HG02973 (cell line): ENCODE data around the gene GRIP2.

Experiments used
- ATAC-seq: cut with Tn5 transposase; IDR thresholded peaks from one replicate; pipeline ENCODE4 v1.9.1; 2021; ENCODE audit warnings: moderate library complexity; ENCODE audit not compliant: unreplicated experiment

The GRIP2 gene

DNA sequence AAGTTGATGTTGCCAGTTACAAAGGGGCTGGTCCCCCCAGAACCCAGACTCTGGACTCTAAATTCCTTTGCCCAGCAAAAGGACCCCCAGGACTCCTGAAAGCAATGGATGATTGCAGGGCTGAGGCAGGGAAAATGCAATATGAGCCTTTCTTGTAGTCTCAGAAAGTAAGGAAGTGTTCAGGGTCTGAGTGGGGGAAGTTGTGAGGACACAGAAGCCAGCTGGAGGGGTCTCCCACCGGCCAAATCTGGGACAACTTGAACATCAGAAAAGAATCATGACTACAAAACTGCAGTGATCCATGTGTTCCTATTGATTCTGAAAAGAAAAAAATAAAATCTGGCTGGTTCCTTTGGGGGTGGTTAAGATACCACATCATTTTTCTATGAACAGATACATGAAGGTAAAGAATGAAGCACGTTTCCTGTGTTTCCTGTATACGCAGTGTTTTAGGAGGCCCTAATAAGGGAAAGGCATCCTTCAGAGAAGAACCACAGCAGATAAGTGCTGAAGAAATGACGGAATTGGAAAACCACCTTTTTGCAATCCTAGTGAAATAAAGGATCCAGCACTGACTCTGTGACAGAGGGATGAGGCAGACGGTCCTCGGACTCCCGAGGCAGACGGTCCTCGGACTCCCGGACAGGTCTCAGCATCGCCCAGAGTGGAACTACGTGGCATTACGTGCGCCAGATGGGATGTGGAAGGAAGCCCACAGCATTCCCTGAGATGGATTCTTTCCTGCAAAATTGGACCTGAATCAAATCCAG, 22.2 kb upstream of the GRIP2 start:
- ATAC-seq, result no peak

DNA sequence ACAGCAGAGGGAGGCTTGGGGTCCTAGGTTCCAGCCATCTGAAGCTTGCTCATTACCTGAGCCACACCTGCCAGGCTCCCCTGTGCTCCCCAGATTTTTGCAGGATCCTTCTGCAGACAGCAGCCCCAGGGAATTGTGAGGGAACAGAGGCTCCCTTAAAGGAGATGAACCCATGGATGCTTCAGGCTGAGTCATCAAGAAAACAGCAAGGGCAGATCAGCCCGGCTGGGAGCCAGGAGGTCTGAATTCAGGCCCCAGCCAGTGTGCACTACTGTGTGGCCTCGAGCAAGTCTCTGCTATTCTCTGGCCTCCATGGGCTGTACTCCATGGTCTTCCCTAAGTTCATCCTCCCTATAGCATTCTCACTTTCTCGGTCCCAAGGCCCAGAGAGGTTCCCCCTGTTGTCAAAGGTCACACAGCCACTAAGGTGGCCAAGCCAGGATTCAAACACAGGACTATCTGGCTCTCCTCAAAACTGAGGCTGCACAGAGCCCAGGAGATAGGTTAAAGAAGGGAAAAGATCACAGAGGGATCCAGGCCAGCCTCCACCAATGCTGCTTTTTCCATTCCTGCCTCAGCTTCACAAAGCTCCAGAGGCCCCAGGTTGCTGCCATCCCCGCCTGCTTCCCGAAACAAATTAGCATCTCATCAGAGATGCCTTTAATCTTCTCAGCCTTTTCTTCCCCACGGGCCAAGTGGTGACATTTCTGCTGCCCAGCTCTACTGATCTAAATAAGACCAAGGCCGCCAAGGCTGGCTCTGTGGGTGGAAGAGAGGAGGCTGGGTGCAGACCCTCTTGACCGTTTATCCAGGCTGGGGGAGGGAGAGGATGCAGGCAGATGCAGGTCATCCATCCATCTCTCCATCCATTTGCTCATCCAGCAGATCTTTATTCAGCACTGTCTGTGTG, 21.2 kb upstream of the GRIP2 start:
- no peak for ATAC-seq

DNA sequence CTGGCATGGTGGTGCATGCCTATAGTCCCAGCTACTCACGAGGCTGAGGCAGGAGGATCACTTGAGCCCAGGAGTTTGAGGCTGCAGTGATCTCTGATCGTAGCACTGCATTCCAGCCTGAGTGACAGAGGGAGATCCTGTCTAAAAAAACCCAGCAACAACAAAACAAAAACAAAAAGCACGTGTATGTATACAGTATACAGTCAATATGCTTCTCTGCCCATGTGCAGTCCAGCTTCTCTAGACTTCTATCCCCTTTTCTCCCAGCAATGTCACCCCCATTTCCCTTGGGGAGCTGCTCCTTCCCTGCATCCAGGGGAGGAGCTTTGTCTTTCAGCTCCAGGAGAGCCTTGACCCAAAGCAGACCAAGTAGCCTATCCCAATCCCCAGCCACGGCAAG, 20.0 kb upstream of the GRIP2 start:
- no peak for ATAC-seq

GRCh38 chr3:14558029-14558428, 17.9 kb upstream of the GRIP2 start:
- ATAC-seq, result no peak

GRCh38 chr3:14555835-14556234, 15.7 kb upstream of the GRIP2 start:
- no peak for ATAC-seq

GRCh38 chr3:14554715-14555114, 14.6 kb upstream of the GRIP2 start:
- no peak for ATAC-seq

DNA sequence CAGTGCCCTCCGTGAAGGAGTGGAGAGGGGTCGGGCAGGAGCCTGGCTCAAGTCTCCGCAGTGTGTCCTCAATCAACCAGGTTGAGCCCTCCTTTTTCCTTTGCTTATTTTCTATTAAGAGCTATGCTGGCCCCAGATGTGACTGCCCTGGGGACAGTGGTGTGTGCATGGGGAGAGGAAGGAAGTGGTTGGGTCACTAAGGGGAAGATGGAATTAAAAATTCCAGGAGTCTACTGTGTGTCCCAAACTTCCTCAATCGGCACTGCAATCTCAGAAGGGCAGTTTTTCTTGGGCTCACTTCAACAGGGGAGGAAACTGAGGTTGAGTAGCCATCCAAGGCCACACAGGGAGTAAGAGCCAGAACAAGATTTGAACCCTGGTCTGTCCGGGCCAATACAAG, 13.7 kb upstream of the GRIP2 start:
- ATAC-seq, result no peak

DNA sequence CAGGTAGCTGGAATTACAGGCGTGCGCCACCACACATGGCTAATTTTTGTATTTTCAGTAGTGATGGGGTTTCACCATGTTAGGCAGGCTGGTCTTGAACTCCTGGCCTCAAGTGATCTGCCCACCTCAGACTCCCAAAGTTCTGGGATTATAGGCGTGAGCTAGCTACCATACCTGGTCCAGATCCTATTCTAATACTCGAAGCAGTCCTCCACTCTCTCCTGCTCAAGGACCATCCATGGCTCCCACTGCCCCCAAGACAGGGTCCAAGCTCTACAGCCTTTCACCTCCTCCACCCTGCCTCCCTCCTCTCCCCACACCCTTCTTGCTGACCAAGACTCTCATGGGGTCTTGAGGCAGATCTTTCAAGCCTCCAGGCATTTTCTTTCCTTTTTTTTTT, 12.6 kb upstream of the GRIP2 start:
- ATAC-seq, result no peak

DNA sequence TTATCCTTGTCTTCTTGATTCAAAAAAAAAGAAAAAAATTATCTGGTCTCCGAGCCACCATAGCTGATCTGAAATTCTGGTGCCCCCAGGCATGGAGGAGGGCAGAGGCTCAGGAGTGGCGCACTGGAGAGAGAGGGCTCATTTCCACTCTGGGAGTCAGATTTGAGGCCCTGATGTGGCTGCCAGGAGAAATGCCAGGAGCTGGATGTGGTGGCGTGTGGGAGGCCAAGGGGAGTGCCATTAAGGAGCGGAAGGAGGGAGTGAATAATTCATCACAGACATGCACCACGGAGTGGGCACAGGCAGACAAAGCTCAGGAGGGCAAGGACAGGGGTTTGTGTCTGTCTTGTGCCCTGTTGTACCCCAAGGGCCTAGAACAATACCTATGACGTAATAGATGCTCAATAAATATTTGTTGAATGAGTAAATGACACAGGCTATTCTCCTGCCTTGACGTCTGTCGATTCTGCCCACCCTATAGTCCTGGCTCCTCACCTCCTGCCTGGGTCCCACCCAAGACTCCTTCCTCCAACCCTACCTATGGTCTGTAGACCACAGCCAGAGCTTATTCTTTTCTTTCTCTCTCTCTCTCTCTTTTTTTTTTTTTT, 12.0 kb upstream of the GRIP2 start:
- ATAC-seq, result no peak

- ATAC-seq, result no peak
Measured at GRCh38 chr3:14550651-14551611, 10.8 kb upstream of the GRIP2 start.

DNA sequence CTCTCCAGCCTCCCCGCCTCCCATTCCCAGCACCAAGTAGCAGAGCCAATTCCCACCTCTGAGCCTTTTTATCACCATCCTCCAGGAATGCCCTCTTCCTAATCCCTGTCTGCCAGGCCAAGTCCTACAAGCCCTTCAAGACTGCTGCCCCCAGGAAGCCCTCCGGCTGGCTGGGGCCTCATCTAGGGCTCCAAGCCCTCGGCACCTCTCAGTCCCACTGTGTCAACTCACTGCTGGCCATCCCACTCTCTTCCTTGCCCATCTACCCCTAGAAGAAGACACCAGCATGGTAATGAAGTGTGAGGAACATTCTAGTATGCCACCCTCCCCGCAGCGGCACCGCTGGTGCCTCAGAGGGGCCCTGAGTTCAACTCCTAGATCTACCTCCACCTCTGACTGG, 10.0 kb upstream of the GRIP2 start:
- no peak for ATAC-seq

- no peak for ATAC-seq
Measured at GRCh38 chr3:14549256-14549919, 9.2 kb upstream of the GRIP2 start.

DNA sequence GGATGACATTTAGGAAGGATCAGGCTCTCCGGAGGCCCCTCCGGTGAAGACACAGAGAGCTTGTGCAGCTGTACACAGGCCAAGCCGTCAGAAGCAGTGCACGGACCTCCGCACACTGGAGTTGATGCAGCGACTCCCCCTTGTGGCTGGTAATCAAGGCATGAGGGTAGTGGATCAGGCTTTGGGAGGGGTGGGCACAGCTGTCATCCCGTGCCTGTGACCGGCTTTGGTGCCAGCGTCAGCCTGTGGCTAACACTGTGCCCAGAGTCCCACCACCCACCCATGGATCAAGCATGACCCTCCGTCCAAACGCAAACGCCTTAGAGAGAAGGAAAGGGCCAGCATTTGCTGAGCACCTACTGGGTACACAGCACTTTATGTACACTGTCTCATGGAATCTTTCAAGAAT, 8.2 kb upstream of the GRIP2 start:
- ATAC-seq, result no peak

DNA sequence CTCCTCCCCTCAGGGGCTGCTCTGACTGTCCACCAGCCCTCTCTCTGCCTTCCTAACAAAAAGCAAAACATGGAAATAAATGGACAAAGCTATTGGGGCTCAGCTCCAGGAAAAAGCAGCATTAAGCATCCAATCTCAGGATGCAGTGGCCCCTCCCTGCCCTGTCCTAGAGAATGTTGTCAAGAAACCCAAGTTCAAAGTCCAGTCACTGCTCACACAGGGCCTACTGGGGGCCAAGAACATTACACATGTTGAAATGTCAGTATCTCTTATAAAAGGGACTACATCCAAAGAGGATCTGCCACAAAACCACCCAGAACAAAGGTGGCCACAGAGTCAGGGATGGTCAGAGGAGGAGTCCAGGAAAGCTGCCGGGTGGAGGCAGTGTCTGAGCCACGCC, 7.6 kb upstream of the GRIP2 start:
- ATAC-seq, result no peak

DNA sequence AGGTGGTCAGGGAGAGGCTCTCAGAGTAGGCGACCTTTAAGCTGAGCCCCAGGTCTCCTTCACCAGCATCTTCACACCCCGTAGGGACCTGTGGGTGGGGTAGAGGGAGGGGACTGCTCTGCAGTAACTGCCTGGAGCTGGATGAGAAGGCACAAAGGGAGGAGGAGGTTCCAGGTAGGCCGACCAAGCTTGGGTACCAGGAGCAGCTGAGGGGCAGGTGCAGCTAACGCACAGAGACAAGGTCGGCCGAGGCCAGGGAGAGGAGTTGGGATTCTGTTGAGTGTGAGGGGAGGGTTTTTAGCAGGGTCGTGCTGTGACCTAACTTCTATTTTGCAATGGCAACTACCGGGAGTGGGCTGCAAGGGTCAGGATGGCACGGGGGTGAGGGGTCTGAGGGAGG, 5.9 kb upstream of the GRIP2 start:
- ATAC-seq, result no peak

- no peak for ATAC-seq
Measured at GRCh38 chr3:14545251-14545635, 5.1 kb upstream of the GRIP2 start.

GRCh38 chr3:14544282-14545250, 4.4 kb upstream of the GRIP2 start:
- ATAC-seq, result no peak

GRCh38 chr3:14543446-14543845, 3.3 kb upstream of the GRIP2 start:
- no peak for ATAC-seq

- ATAC-seq, result no peak
Measured at GRCh38 chr3:14542656-14543055, 2.5 kb upstream of the GRIP2 start.
